ENCODE measurements around the gene KCNMA1.

- TF ChIP-seq POLR2A (IDR thresholded peaks at IDR 0.05), result no peak
- TF ChIP-seq, protein P1, sequence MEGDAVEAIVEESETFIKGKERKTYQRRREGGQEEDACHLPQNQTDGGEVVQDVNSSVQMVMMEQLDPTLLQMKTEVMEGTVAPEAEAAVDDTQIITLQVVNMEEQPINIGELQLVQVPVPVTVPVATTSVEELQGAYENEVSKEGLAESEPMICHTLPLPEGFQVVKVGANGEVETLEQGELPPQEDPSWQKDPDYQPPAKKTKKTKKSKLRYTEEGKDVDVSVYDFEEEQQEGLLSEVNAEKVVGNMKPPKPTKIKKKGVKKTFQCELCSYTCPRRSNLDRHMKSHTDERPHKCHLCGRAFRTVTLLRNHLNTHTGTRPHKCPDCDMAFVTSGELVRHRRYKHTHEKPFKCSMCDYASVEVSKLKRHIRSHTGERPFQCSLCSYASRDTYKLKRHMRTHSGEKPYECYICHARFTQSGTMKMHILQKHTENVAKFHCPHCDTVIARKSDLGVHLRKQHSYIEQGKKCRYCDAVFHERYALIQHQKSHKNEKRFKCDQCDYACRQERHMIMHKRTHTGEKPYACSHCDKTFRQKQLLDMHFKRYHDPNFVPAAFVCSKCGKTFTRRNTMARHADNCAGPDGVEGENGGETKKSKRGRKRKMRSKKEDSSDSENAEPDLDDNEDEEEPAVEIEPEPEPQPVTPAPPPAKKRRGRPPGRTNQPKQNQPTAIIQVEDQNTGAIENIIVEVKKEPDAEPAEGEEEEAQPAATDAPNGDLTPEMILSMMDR (IDR thresholded peaks at IDR 0.05), result no peak
Measured at GRCh38 chr10:77319557-77319956, 318.1 kb downstream of the KCNMA1 start.
